PC-3 (cell line): ENCODE data around the gene NFATC2. TPM values are rescaled to one million over a fixed set of nuclear protein-coding genes. Genes with fewer than 3 reads are reported as not detected.

Experiments used
- ATAC-seq: fragments of 200-7000 bp; cut with Tn5 transposase; 2 replicates; pipeline ENCODE4 v1.9.1; 2020; ENCODE audit warnings: mild to moderate bottlenecking, moderate library complexity
- BruUV-seq: library from RNA; stranded (reverse); fragments of 400-500 nt; replicated peaks from 2 replicates; lab custom pipeline; 2021; lab: Mats Ljungman, UMichigan
- CTCF ChIA-PET: fragments of 300-600 bp; sonication (Branson Sonifier 250); formaldehyde crosslinking; loops from one replicate; lab custom pipeline; 2022; ENCODE audit warnings: antibody characterized with exemption; lab: Charles Lee
- POLR2A ChIA-PET: fragments of 300-600 bp; sonication (Branson Sonifier 250); formaldehyde crosslinking; loops from one replicate; lab custom pipeline; 2022; ENCODE audit warnings: antibody characterized with exemption; ENCODE audit not compliant: unreplicated experiment; lab: Charles Lee
- DNase-seq: peaks from one replicate; pipeline ENCODE4 v3.0.0-alpha.2; 2015
- H2AFZ ChIP-seq: fragments of 300-600 bp; sonication (generic); 2 replicates; pipeline ENCODE4 v1.6.0; 2016; ENCODE audit warnings: antibody characterized with exemption, low read length
- H3F3A ChIP-seq: fragments of 300-600 bp; sonication (generic); one replicate; pipeline ENCODE4 v1.6.0; 2017; ENCODE audit warnings: antibody characterized with exemption, low read length, control low read depth, mild to moderate bottlenecking; ENCODE audit not compliant: unreplicated experiment
- H3K27ac ChIP-seq: fragments of 300-600 bp; sonication (generic); 2 replicates; pipeline ENCODE4 v1.5.1; 2016; ENCODE audit warnings: mild to moderate bottlenecking, low read length
- H3K27me3 ChIP-seq: fragments of 300-600 bp; sonication (generic); 2 replicates; pipeline ENCODE4 v1.6.1; 2016; ENCODE audit warnings: low read length, mixed read lengths
- H3K36me3 ChIP-seq: fragments of 300-600 bp; sonication (generic); 2 replicates; pipeline ENCODE4 v1.6.1; 2016; ENCODE audit warnings: low read depth, mixed run types, low read length, mixed read lengths
- H3K4me1 ChIP-seq: fragments of 300-600 bp; sonication (generic); 2 replicates; pipeline ENCODE4 v1.5.1; 2016; ENCODE audit warnings: low read length; ENCODE audit not compliant: insufficient read depth
- H3K4me2 ChIP-seq: fragments of 300-600 bp; sonication (generic); 2 replicates; pipeline ENCODE4 v1.6.0; 2016; ENCODE audit warnings: low read length
- H3K4me3 ChIP-seq: fragments of 300-600 bp; sonication (generic); 2 replicates; pipeline ENCODE4 v1.5.1; 2016; ENCODE audit warnings: mild to moderate bottlenecking, low read length, mixed read lengths
- H3K79me2 ChIP-seq: fragments of 300-600 bp; sonication (generic); 2 replicates; pipeline ENCODE4 v1.6.1; 2017; ENCODE audit warnings: low read length, mixed read lengths
- H3K9ac ChIP-seq: fragments of 300-600 bp; sonication (generic); 2 replicates; pipeline ENCODE4 v1.6.0; 2016; ENCODE audit warnings: mild to moderate bottlenecking, low read length
- H3K9me2 ChIP-seq: fragments of 300-600 bp; sonication (generic); replicated peaks from 2 replicates; pipeline ENCODE4 v1.6.1; 2016; ENCODE audit warnings: mixed run types, low read length, mixed read lengths
- H3K9me3 ChIP-seq: fragments of 300-600 bp; sonication (generic); 2 replicates; pipeline ENCODE4 v1.6.1; 2016; ENCODE audit warnings: low read length, mixed read lengths
- H4K20me1 ChIP-seq: fragments of 300-600 bp; sonication (generic); 2 replicates; pipeline ENCODE4 v1.6.1; 2016; ENCODE audit warnings: low read length, mixed read lengths
- CTCF ChIP-seq: fragments of 300-600 bp; sonication (generic); conservative IDR thresholded peaks from 2 replicates; pipeline ENCODE4 v1.5.1; 2017; ENCODE audit warnings: antibody characterized with exemption, low read depth, mild to moderate bottlenecking, low read length
- EZH2 ChIP-seq: fragments of 300-600 bp; sonication (generic); IDR thresholded peaks from one replicate; pipeline ENCODE4 v1.6.1; 2017; ENCODE audit warnings: antibody characterized with exemption, mild to moderate bottlenecking, low read length; ENCODE audit not compliant: unreplicated experiment
- EZH2phosphoT487 ChIP-seq: fragments of 300-600 bp; sonication (generic); IDR thresholded peaks from 2 replicates; pipeline ENCODE4 v1.6.1; 2018; ENCODE audit warnings: mild to moderate bottlenecking, antibody characterized with exemption, low read length, borderline replicate concordance
- intact Hi-C: fragments of 100-400 bp; cut with micrococcal nuclease; formaldehyde crosslinking; loops from 2 replicates; pipeline ENCODE4 v1.9.0; 2023
- total RNA-seq: library from RNA; depleted of rRNA; stranded (reverse); fragments of >200 nt; gene quantifications from 2 replicates; pipeline ENCODE4 v1.2.3, GENCODE V29; 2014

NFATC2 gene
- total RNA-seq, 1 experiment from 2014 or later, result 12.9 TPM

- H3K36me3 ChIP-seq, result no peaks in the 10 kb centered on the region
- CTCF ChIA-PET, result no interaction called here
- TF ChIP-seq EZH2 (no peak), EZH2phosphoT487 (no peak), CTCF (no peak)
- no peaks in the 10 kb centered on the region for H3F3A ChIP-seq
- H3K9me2 ChIP-seq, result no peaks in the 10 kb centered on the region
- peaks cover 10% of the 10 kb centered on the region for H3K4me1 ChIP-seq
- no peak overlapping the region for H3K4me2 ChIP-seq
- POLR2A ChIA-PET, result no interaction called here
- H4K20me1 ChIP-seq, result no peaks in the 10 kb centered on the region
- no peak overlapping the region for H3K9ac ChIP-seq
- no peak for DNase-seq
- no peak for ATAC-seq
- H2AFZ ChIP-seq, result no peak overlapping the region
- no TSS peak for BruUV-seq
- no peaks in the 10 kb centered on the region for H3K27me3 ChIP-seq
- H3K9me3 ChIP-seq, result no peaks in the 10 kb centered on the region
- H3K4me3 ChIP-seq, result no peak overlapping the region
- H3K27ac ChIP-seq, result no peak overlapping the region
- no peaks in the 10 kb centered on the region for H3K79me2 ChIP-seq
- intact Hi-C loops, result no loop called here
Observed at GRCh38 chr20:51575486-51575885, 33.0 kb upstream of the NFATC2 start.

GRCh38 chr20:51574248-51575033, 31.9 kb upstream of the NFATC2 start:
- H3K9ac ChIP-seq, result no peak overlapping the region
- no peaks in the 10 kb centered on the region for H4K20me1 ChIP-seq
- H2AFZ ChIP-seq, result no peak overlapping the region
- H3K27me3 ChIP-seq, result no peaks in the 10 kb centered on the region
- peaks cover 2% of the 10 kb centered on the region for H3F3A ChIP-seq
- ATAC-seq (no peak), DNase-seq (peak; percentile 45)
- H3K79me2 ChIP-seq, result no peaks in the 10 kb centered on the region
- H3K27ac ChIP-seq, result no peak overlapping the region
- H3K36me3 ChIP-seq, result no peaks in the 10 kb centered on the region
- H3K9me2 ChIP-seq, result no peaks in the 10 kb centered on the region
- peaks cover 19% of the 10 kb centered on the region for H3K4me1 ChIP-seq
- ChIA-PET POLR2A (interaction anchor here (0.6 to 1.1 kb wide), 2 partner anchors 42 to 149 kb away, joined by 5 to 6 read pairs; no protein-coding TSS in a partner anchor), CTCF (interaction anchor here (1.7 kb wide), 1 partner anchor 21 kb away, joined by 5 read pairs; no protein-coding TSS in a partner anchor)
- TF ChIP-seq EZH2phosphoT487 (no peak), EZH2 (no peak), CTCF (no peak)
- intact Hi-C loops, result no loop called here
- no TSS peak for BruUV-seq
- H3K4me3 ChIP-seq, result no peak overlapping the region
- no peaks in the 10 kb centered on the region for H3K9me3 ChIP-seq
- no peak overlapping the region for H3K4me2 ChIP-seq
